H1 (cell line): Measurements from ENCODE around the gene RRM2. TPM values are rescaled to one million over a fixed set of nuclear protein-coding genes. Genes with fewer than 3 reads are reported as not detected.

Experiments used
- CTCF ChIA-PET: fragments of 300-600 bp; sonication (Branson Sonifier 250); formaldehyde crosslinking; loops from one replicate; lab custom pipeline; 2021; ENCODE audit not compliant: partially characterized antibody; lab: Charles Lee
- POLR2A ChIA-PET: fragments of 300-600 bp; sonication (Branson Sonifier 250); formaldehyde crosslinking; loops from one replicate; lab custom pipeline; 2021; ENCODE audit warnings: inconsistent platforms; ENCODE audit not compliant: partially characterized antibody; lab: Charles Lee
- DNase-seq, 2 experiments: peaks; one replicate each; pipeline versions ENCODE4 v3.0.0 to v3.0.0-alpha.2; 2010 to 2022; ENCODE audit warnings: low spot score in 2 of 2, low read depth in 1 of 2, mixed read lengths in 1 of 2
- FAIRE-seq: peaks from 2 replicates; lab custom pipeline; 2011; peaks lifted over from hg19 to GRCh38; lab: Jason Lieb, UNC
- H2AFZ ChIP-seq: 2 replicates; pipeline ENCODE4 v1.8.1; 2012; ENCODE audit warnings: low read length, inconsistent platforms
- H2AK5ac ChIP-seq: 2 replicates; pipeline ENCODE4 v1.6.1; 2013; ENCODE audit warnings: low read depth, low read length
- H2BK120ac ChIP-seq: replicated peaks from 2 replicates; pipeline ENCODE3; 2013; ENCODE audit warnings: low read depth, low read length, inconsistent platforms
- H2BK12ac ChIP-seq: 2 replicates; pipeline ENCODE4 v1.6.1; 2013; ENCODE audit warnings: low read depth, low read length
- H2BK15ac ChIP-seq: 2 replicates; pipeline ENCODE4 v1.6.1; 2013; ENCODE audit warnings: low read length
- H2BK20ac ChIP-seq: 2 replicates; pipeline ENCODE4 v1.6.1; 2013; ENCODE audit warnings: low read length
- H2BK5ac ChIP-seq: 2 replicates; pipeline ENCODE4 v1.6.1; 2013; ENCODE audit warnings: low read depth, low read length
- H3K14ac ChIP-seq: 2 replicates; pipeline ENCODE4 v1.6.1; 2013; ENCODE audit warnings: inconsistent platforms; ENCODE audit not compliant: insufficient read length
- H3K18ac ChIP-seq: 2 replicates; pipeline ENCODE4 v1.6.1; 2013; ENCODE audit warnings: low read length; ENCODE audit errors: extremely low read depth
- H3K23ac ChIP-seq: 2 replicates; pipeline ENCODE4 v1.6.1; 2013; ENCODE audit warnings: inconsistent platforms; ENCODE audit not compliant: insufficient read length
- H3K23me2 ChIP-seq: 2 replicates; pipeline ENCODE4 v1.6.1; 2013; ENCODE audit warnings: low read depth, low read length
- H3K27ac ChIP-seq: 2 replicates; pipeline ENCODE4 v1.6.1; 2011; ENCODE audit warnings: low read depth, low read length, inconsistent platforms
- H3K27me3 ChIP-seq, 4 experiments: replicated peaks in 1 of 4; 1 replicate in 1 of 4; 2 replicates in 3 of 4; pipeline versions ENCODE4 v1.6.1 to v1.8.1; 2011 to 2013; ENCODE audit warnings: low read length in 3 of 4, mild to moderate bottlenecking in 3 of 4, inconsistent platforms in 2 of 4, mixed read lengths in 2 of 4, moderate library complexity in 1 of 4; ENCODE audit not compliant: control insufficient read depth in 3 of 4, insufficient read depth in 3 of 4; ENCODE audit errors: extremely low read depth in 1 of 4
- H3K36me3 ChIP-seq, 4 experiments: 2 replicates each; pipeline versions ENCODE4 v1.6.1 to v1.8.1; 2011 to 2013; ENCODE audit warnings: mild to moderate bottlenecking in 4 of 4, low read length in 3 of 4, moderate library complexity in 2 of 4, control low read depth in 1 of 4, inconsistent platforms in 1 of 4; ENCODE audit not compliant: insufficient read depth in 4 of 4, control insufficient read depth in 2 of 4
- H3K4ac ChIP-seq: replicated peaks from 2 replicates; pipeline ENCODE3; 2013; ENCODE audit warnings: low read length, low read depth, mixed read lengths, inconsistent platforms; ENCODE audit not compliant: insufficient read length
- H3K4me1 ChIP-seq, 4 experiments: replicated peaks in 1 of 4; 1 replicate in 1 of 4; 2 replicates in 3 of 4; pipeline versions ENCODE4 v1.6.1 to v1.8.1; 2011 to 2013; ENCODE audit warnings: low read length in 3 of 4, inconsistent platforms in 2 of 4, mixed read lengths in 1 of 4; ENCODE audit not compliant: insufficient read depth in 4 of 4, control insufficient read depth in 3 of 4
- H3K4me2 ChIP-seq, 2 experiments: 2 replicates each; pipeline versions ENCODE4 v1.6.1 to v1.8.1; 2011 to 2013; ENCODE audit warnings: low read depth in 2 of 2, low read length in 2 of 2, control low read depth in 1 of 2, inconsistent platforms in 1 of 2, mild to moderate bottlenecking in 1 of 2; ENCODE audit not compliant: insufficient read depth in 1 of 2
- H3K4me3 ChIP-seq, 4 experiments: fragments of 200-600, 300-600 bp in 1 of 4; sonication (generic), shearing (Covaris generic), sonication (Bioruptor Twin) in 1 of 4; 2 replicates each; pipeline versions ENCODE4 v1.5.1 to v1.8.1; 2011 to 2016; ENCODE audit warnings: low read length in 4 of 4, low read depth in 3 of 4, control low read depth in 2 of 4, inconsistent platforms in 2 of 4, mild to moderate bottlenecking in 2 of 4, mixed read lengths in 1 of 4, moderate library complexity in 1 of 4; ENCODE audit not compliant: insufficient read depth in 2 of 4; ENCODE audit errors: extremely low read depth in 1 of 4
- H3K56ac ChIP-seq: replicated peaks from 2 replicates; pipeline ENCODE3; 2013; ENCODE audit warnings: low read depth, mild to moderate bottlenecking, mixed read lengths, low read length, inconsistent platforms; ENCODE audit not compliant: insufficient read length
- H3K79me1 ChIP-seq: 2 replicates; pipeline ENCODE4 v1.6.1; 2013; ENCODE audit warnings: low read depth, low read length, control low read depth
- H3K79me2 ChIP-seq, 2 experiments: 2 replicates each; pipeline versions ENCODE4 v1.6.1 to v1.8.1; 2012 to 2013; ENCODE audit warnings: low read length in 2 of 2, mild to moderate bottlenecking in 2 of 2, inconsistent platforms in 1 of 2; ENCODE audit not compliant: insufficient read depth in 2 of 2, control insufficient read depth in 1 of 2
- H3K9ac ChIP-seq, 4 experiments: replicated peaks in 1 of 4; 1 replicate in 1 of 4; 2 replicates in 3 of 4; pipeline versions ENCODE4 v1.6.1 to v1.8.1; 2011 to 2013; ENCODE audit warnings: low read depth in 3 of 4, low read length in 3 of 4, control low read depth in 2 of 4, mild to moderate bottlenecking in 2 of 4, moderate library complexity in 2 of 4, inconsistent platforms in 1 of 4; ENCODE audit errors: extremely low read depth in 1 of 4
- H3K9me3 ChIP-seq, 2 experiments: 2 replicates each; pipeline versions ENCODE4 v1.6.1 to v1.8.1; 2012 to 2013; ENCODE audit warnings: mild to moderate bottlenecking in 2 of 2, moderate library complexity in 2 of 2, control low read depth in 1 of 2, inconsistent platforms in 1 of 2, low read depth in 1 of 2, low read length in 1 of 2, mixed read lengths in 1 of 2; ENCODE audit not compliant: insufficient read depth in 2 of 2
- H4K20me1 ChIP-seq, 2 experiments: replicated peaks in 1 of 2; 2 replicates each; pipeline versions ENCODE3 to v1.8.1; 2011 to 2013; ENCODE audit warnings: inconsistent platforms in 2 of 2, low read length in 2 of 2, mild to moderate bottlenecking in 1 of 2; ENCODE audit not compliant: insufficient read depth in 2 of 2, control insufficient read depth in 1 of 2
- H4K5ac ChIP-seq: 2 replicates; pipeline ENCODE4 v1.6.1; 2013; ENCODE audit warnings: low read length, low read depth, mixed read lengths, inconsistent platforms; ENCODE audit not compliant: insufficient read length
- H4K8ac ChIP-seq: 2 replicates; pipeline ENCODE4 v1.8.0; 2013; ENCODE audit warnings: mild to moderate bottlenecking, moderate library complexity, low read length, inconsistent platforms; ENCODE audit not compliant: insufficient read depth; ENCODE audit errors: extremely low read depth
- H4K91ac ChIP-seq: replicated peaks from 2 replicates; pipeline ENCODE3; 2013; ENCODE audit warnings: low read length, mixed read lengths, inconsistent platforms; ENCODE audit not compliant: insufficient read length
- ASH2L ChIP-seq: fragments of 200-600, 300-600 bp; sonication (generic); IDR thresholded peaks from one replicate; pipeline ENCODE4 v1.7.1; 2017; ENCODE audit warnings: low read length
- EGR1 ChIP-seq: IDR thresholded peaks from 2 replicates; pipeline ENCODE4 v1.6.1; 2011; ENCODE audit warnings: low read depth, low read length, borderline replicate concordance
- GTF2F1 ChIP-seq: IDR thresholded peaks from 2 replicates; pipeline ENCODE4 v1.6.1; 2012; ENCODE audit warnings: low read depth, low read length, improper control_type of control experiment, borderline replicate concordance
- JUN ChIP-seq: IDR thresholded peaks from 2 replicates; pipeline ENCODE4 v1.6.1; 2011; ENCODE audit warnings: low read depth, mild to moderate bottlenecking, improper control_type of control experiment, low read length
- POLR2AphosphoS5 ChIP-seq: IDR thresholded peaks from 2 replicates; pipeline ENCODE4 v1.6.1; 2011; ENCODE audit warnings: low read depth, low read length
- RNF2 ChIP-seq: fragments of 200-900, 300-1000 bp; sonication (generic); IDR thresholded peaks from 2 replicates; pipeline ENCODE4 v1.7.1; 2016; ENCODE audit warnings: borderline replicate concordance, low read depth, mild to moderate bottlenecking, antibody characterized with exemption, low read length; ENCODE audit not compliant: poor library complexity, severe bottlenecking; ENCODE audit errors: missing control alignments
- SAP30 ChIP-seq: fragments of 300-600 bp; sonication (generic); IDR thresholded peaks from 2 replicates; pipeline ENCODE4 v1.7.1; 2012; ENCODE audit warnings: low read length, moderate library complexity, mild to moderate bottlenecking, inconsistent platforms; ENCODE audit not compliant: insufficient read depth, insufficient replicate concordance
- SIRT6 ChIP-seq: IDR thresholded peaks from one replicate; pipeline ENCODE4 v1.7.1; 2012; ENCODE audit warnings: low read length, inconsistent platforms
- SP4 ChIP-seq: IDR thresholded peaks from 2 replicates; pipeline ENCODE4 v1.6.1; 2012; ENCODE audit warnings: low read length, inconsistent platforms
- WGBS, 2 experiments: shearing (Covaris generic) in 1 of 2; methylation state at CpG; one replicate each; pipeline versions ENCODE4 v1.1.6 to v1.1.7; 2013 to 2015; ENCODE audit warnings: low lambda C conversion rate in 2 of 2, mixed read lengths in 2 of 2, inconsistent platforms in 1 of 2, low coverage in 1 of 2, missing lambda C conversion rate in 1 of 2; ENCODE audit not compliant: insufficient replicate concordance in 2 of 2, insufficient coverage in 1 of 2, insufficient read length in 1 of 2; ENCODE audit errors: extremely low coverage in 1 of 2, missing lambda C conversion rate in 1 of 2; 5-methylcytosine and 5-hydroxymethylcytosine counted together
- polyA plus RNA-seq, 7 experiments: library from polyadenylated mRNA; depleted of rRNA in 3 of 7; stranded (reverse) in 5 of 7; unstranded in 2 of 7; fragments of >200 nt in 5 of 7; fragments of 200-250 nt in 2 of 7; gene quantifications; 1 replicate in 5 of 7; 2 replicates in 1 of 7; 4 replicates in 1 of 7; pipeline versions ENCODE4 v1.2.1 to v1.2.3, GENCODE V29; 2011 to 2013; ENCODE audit warnings: missing spikeins in 2 of 7, mixed read lengths in 2 of 7
- total RNA-seq: library from RNA; stranded (reverse); fragmentation: NEBNext Ultra II Directional; extraction: Animal tissue kit (Norgen Biotek cat#: 25700); gene quantifications from 2 replicates; pipeline ENCODE4 v1.2.1, GENCODE V29; 2021

The RRM2 gene
- total and polyA plus RNA-seq, 2 of the 8 experiments (the other 6 are each of a cell fraction or from before 2014, with no cell fraction given) = 37.7 to 215 TPM

DNA sequence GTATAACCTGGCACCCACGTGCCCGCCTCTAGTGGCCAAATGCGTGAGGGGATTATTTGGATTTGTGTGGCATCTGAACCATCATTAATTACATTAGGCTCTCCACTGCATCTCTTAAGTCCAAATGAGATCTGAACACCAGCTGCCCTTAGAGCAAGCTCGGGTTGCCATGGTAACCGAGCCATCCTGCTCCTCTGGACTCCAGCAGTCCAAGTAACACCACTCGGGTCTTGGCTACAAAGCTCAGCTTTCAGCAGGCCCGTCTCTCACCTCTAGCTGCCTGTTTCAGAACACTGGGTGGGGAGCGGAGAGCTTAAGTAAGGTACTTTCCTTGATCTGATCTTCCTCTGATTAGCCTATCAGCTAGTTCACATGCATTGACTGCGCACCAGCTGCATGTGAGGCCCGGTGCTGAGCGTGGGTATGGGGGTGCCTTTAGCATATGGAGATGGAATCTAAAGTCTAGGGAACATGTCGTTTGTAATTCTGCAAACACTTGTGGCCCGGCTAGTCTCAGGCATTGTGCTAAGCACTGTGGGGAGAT, 28.2 kb upstream of the RRM2 start:
- Histone ChIP-seq H3K9me3 (no peaks in the 10 kb centered on the region), H2BK12ac (no peak overlapping the region), H3K23ac (no peak overlapping the region), H2BK20ac (no peak overlapping the region), H3K23me2 (no peaks in the 10 kb centered on the region), H3K4me1 (peaks cover 0 to 4% (median 1%) of the 10 kb centered on the region in 4 experiments; a peak in 2 of 7 replicates), H2BK15ac (peak overlapping the region; percentile 3; the same call in 1 of the 2 replicates), H3K18ac (no peak overlapping the region), H3K14ac (no peak overlapping the region), H4K91ac (no peak overlapping the region), H2BK120ac (no peak overlapping the region), H4K5ac (no peak overlapping the region), H3K27me3 (no peaks in the 10 kb centered on the region), H3K4me3 (no peak overlapping the region), H3K79me2 (no peaks in the 10 kb centered on the region), H3K4ac (no peak overlapping the region), H4K8ac (no peak overlapping the region), H2BK5ac (no peak overlapping the region), H3K9ac (no peak overlapping the region), H2AK5ac (no peak overlapping the region), H4K20me1 (no peaks in the 10 kb centered on the region), H3K36me3 (no peaks in the 10 kb centered on the region), H3K4me2 (no peak overlapping the region), H3K79me1 (no peaks in the 10 kb centered on the region), H3K27ac (no peak overlapping the region), H3K56ac (no peak overlapping the region), H2AFZ (no peak overlapping the region)
- FAIRE-seq = no peak
- CTCF ChIA-PET = interaction anchor here (0.6 to 24.1 kb wide), 8 partner anchors 9 to 325 kb away, joined by 3 to 429 read pairs (median 4); partner anchors contain the start of gene CYS1
- WGBS, 2 experiments = 93% methylated on average over 13 of the region's 13 CpGs; no CpG with 5 or more reads in 1 of the 2 experiments
- POLR2A ChIA-PET = interaction anchor here (1.0 to 1.3 kb wide), 2 partner anchors 10 to 39 kb away, joined by 3 to 5 read pairs; no protein-coding TSS in a partner anchor
- no peak for DNase-seq
- TF ChIP-seq JUN (no peak), SP4 (no peak), SAP30 (no peak), POLR2AphosphoS5 (no peak), GTF2F1 (no peak), ASH2L (no peak), EGR1 (no peak), SIRT6 (no peak), RNF2 (no peak)
